GM12864 (cell line): ENCODE results near the gene RHOXF2.
"Not testable (repeated sequence)": the region's sequence is repeated elsewhere in the genome, so short reads cannot be mapped to it uniquely, and the experiment has no call there.

Experiments used
- DNase-seq: peaks from one replicate; pipeline ENCODE4 v3.0.0-alpha.2; 2011; ENCODE audit warnings: low read depth
- H3K4me3 ChIP-seq: 2 replicates; pipeline ENCODE4 v1.5.1; 2011; ENCODE audit warnings: mild to moderate bottlenecking, low read depth, low read length, control low read depth
- CTCF ChIP-seq: IDR thresholded peaks from 2 replicates; pipeline ENCODE4 v1.5.1; 2011; ENCODE audit warnings: low read depth, mild to moderate bottlenecking, moderate library complexity, low read length, control low read depth, inconsistent platforms; ENCODE audit errors: missing control alignments

Gene RHOXF2

DNA sequence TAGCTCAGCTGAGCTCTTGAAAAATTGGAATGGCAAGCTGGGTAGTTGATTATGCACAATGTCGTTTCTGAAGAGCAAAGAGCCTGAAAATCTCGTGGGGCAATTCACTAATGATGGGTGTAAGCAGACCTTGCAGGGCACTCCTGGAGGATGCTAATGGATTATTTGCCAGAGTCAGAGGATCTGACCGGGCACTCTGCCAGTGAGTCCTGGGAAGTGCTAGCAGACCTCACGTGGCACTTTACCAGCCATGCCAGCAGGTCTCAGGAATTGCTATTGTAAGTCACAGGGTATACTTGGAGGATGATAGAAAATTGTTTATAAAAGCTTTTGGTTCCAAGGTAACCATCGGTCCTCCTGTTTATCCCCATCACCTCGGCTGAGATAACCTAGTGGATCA, 37.4 kb downstream of the RHOXF2 start:
- not testable (repeated sequence) for H3K4me3 ChIP-seq, DNase-seq

GRCh38 chrX:120196626-120197283, 38.3 kb downstream of the RHOXF2 start:
- DNase-seq, H3K4me3 ChIP-seq: not testable (repeated sequence)

GRCh38 chrX:120200851-120201250, 42.4 kb downstream of the RHOXF2 start:
- DNase-seq: no peak
- no peak overlapping the region for H3K4me3 ChIP-seq
- TF ChIP-seq CTCF: no peak

GRCh38 chrX:120205816-120206753, 47.7 kb downstream of the RHOXF2 start:
- no peak overlapping the region for H3K4me3 ChIP-seq
- TF ChIP-seq CTCF: no peak
- no peak for DNase-seq

GRCh38 chrX:120207009-120207605, 48.7 kb downstream of the RHOXF2 start:
- H3K4me3 ChIP-seq: no peak overlapping the region
- no peak for DNase-seq
- no peak for TF ChIP-seq CTCF

GRCh38 chrX:120213438-120214265, 55.2 kb downstream of the RHOXF2 start:
- TF ChIP-seq CTCF: peak; percentile 74
- DNase-seq: peak; percentile 16
- no peak overlapping the region for H3K4me3 ChIP-seq
